Neural cell (in vitro differentiated cells): ENCODE data around the gene LAMC2. TPM values are rescaled to one million over a fixed set of nuclear protein-coding genes. Genes with fewer than 3 reads are reported as not detected.

Experiments
- H2AFZ ChIP-seq: fragments of 200-600, 300-800 bp; sonication (generic), shearing (Covaris generic); 2 replicates; pipeline ENCODE4 v1.6.0; 2014; ENCODE audit warnings: low read depth, mild to moderate bottlenecking, antibody characterized with exemption, low read length, moderate library complexity
- H3F3A ChIP-seq: fragments of 200-600 bp; shearing (Covaris generic); 2 replicates; pipeline ENCODE4 v1.6.1; 2016; ENCODE audit warnings: mild to moderate bottlenecking, moderate library complexity, mixed read lengths, antibody characterized with exemption, low read length; ENCODE audit not compliant: insufficient read depth, poor library complexity, severe bottlenecking
- H3K27ac ChIP-seq: fragments of 200-600, 300-800 bp; sonication (generic), shearing (Covaris generic); 2 replicates; pipeline ENCODE4 v1.5.1; 2014; ENCODE audit warnings: mild to moderate bottlenecking, low read length, moderate library complexity
- H3K27me3 ChIP-seq: fragments of 300-800, 200-600 bp; sonication (generic), shearing (Covaris generic); 2 replicates; pipeline ENCODE4 v1.6.0; 2014; ENCODE audit warnings: mild to moderate bottlenecking, low read depth, low read length, moderate library complexity; ENCODE audit not compliant: insufficient read depth
- H3K36me3 ChIP-seq: fragments of 300-800, 200-600 bp; sonication (generic), shearing (Covaris generic); 2 replicates; pipeline ENCODE4 v1.5.1; 2014; ENCODE audit warnings: mild to moderate bottlenecking, antibody characterized with exemption, low read length, moderate library complexity; ENCODE audit not compliant: insufficient read depth
- H3K4me2 ChIP-seq: fragments of 300-800, 200-600 bp; sonication (generic), shearing (Covaris generic); 2 replicates; pipeline ENCODE4 v1.6.0; 2014; ENCODE audit warnings: mild to moderate bottlenecking, low read length
- H3K4me3 ChIP-seq: fragments of 300-800, 200-600 bp; sonication (generic), shearing (Covaris generic); 2 replicates; pipeline ENCODE4 v1.5.1; 2014; ENCODE audit warnings: mild to moderate bottlenecking, low read length, moderate library complexity
- H3K79me2 ChIP-seq: fragments of 200-600 bp; shearing (Covaris generic); replicated peaks from 2 replicates; pipeline ENCODE4 v1.6.0; 2014; ENCODE audit warnings: mild to moderate bottlenecking, low read length, moderate library complexity; ENCODE audit not compliant: insufficient read depth
- H3K9ac ChIP-seq: fragments of 300-800, 200-600 bp; sonication (generic), shearing (Covaris generic); 2 replicates; pipeline ENCODE4 v1.6.1; 2016; ENCODE audit warnings: mild to moderate bottlenecking, low read length, mixed read lengths
- H3K9me2 ChIP-seq: fragments of 200-600 bp; shearing (Covaris generic); 2 replicates; pipeline ENCODE4 v1.6.1; 2016; ENCODE audit warnings: mild to moderate bottlenecking, low read length, mixed read lengths; ENCODE audit not compliant: insufficient read depth
- H3K9me3 ChIP-seq: fragments of 200-600, 300-800 bp; sonication (generic), shearing (Covaris generic); 2 replicates; pipeline ENCODE4 v1.6.1; 2016; ENCODE audit warnings: mild to moderate bottlenecking, mixed run types, low read length, moderate library complexity, mixed read lengths
- H4K20me1 ChIP-seq: fragments of 200-600 bp; shearing (Covaris generic); 2 replicates; pipeline ENCODE4 v1.6.1; 2016; ENCODE audit warnings: mild to moderate bottlenecking, mixed run types; ENCODE audit not compliant: insufficient read depth
- EP300 ChIP-seq: fragments of 450-650 bp; conservative IDR thresholded peaks from 2 replicates; pipeline ENCODE4 v1.6.1; 2014; ENCODE audit warnings: antibody characterized with exemption, mild to moderate bottlenecking, moderate library complexity; ENCODE audit not compliant: poor library complexity, severe bottlenecking
- EZH2 ChIP-seq: fragments of 200-600, 300-800 bp; shearing (Covaris generic), sonication (generic); IDR thresholded peaks from 2 replicates; pipeline ENCODE4 v1.6.1; 2014; ENCODE audit warnings: antibody characterized with exemption, low read length, borderline replicate concordance, mild to moderate bottlenecking; ENCODE audit not compliant: insufficient read depth, poor library complexity, severe bottlenecking
- MXI1 ChIP-seq: fragments of 450-650 bp; conservative IDR thresholded peaks from 2 replicates; pipeline ENCODE4 v1.6.1; 2014; ENCODE audit warnings: antibody characterized with exemption, mild to moderate bottlenecking; ENCODE audit not compliant: poor library complexity, severe bottlenecking
- POLR2AphosphoS5 ChIP-seq: IDR thresholded peaks from 2 replicates; pipeline ENCODE4 v1.6.1; 2012
- RAD21 ChIP-seq: fragments of 450-650 bp; conservative IDR thresholded peaks from 2 replicates; pipeline ENCODE4 v1.6.1; 2014; ENCODE audit warnings: antibody characterized with exemption, mild to moderate bottlenecking, moderate library complexity
- SMC3 ChIP-seq: fragments of 450-650 bp; conservative IDR thresholded peaks from 2 replicates; pipeline ENCODE4 v1.6.1; 2014; ENCODE audit warnings: antibody characterized with exemption, mild to moderate bottlenecking, moderate library complexity; ENCODE audit not compliant: poor library complexity
- TAF1 ChIP-seq: IDR thresholded peaks from 2 replicates; pipeline ENCODE4 v1.6.1; 2012; ENCODE audit warnings: low read depth
- polyA plus RNA-seq: library from polyadenylated mRNA; depleted of rRNA; stranded (reverse); fragments of >200 nt; gene quantifications from 2 replicates; pipeline ENCODE4 v1.2.3, GENCODE V29; 2014
- TF ChIP-seq, protein P1 (sequence below): fragments of 450-650 bp; IDR thresholded peaks from 2 replicates; pipeline ENCODE4 v1.5.1; 2014; ENCODE audit warnings: antibody characterized with exemption, mild to moderate bottlenecking, moderate library complexity; ENCODE audit not compliant: poor library complexity, severe bottlenecking
- TF ChIP-seq, protein P2 (sequence below): IDR thresholded peaks from 2 replicates; pipeline ENCODE4 v1.6.1; 2012; ENCODE audit warnings: borderline replicate concordance

LAMC2 gene
- polyA plus RNA-seq, 1 donor from 2014 or later: 0.67 TPM

DNA sequence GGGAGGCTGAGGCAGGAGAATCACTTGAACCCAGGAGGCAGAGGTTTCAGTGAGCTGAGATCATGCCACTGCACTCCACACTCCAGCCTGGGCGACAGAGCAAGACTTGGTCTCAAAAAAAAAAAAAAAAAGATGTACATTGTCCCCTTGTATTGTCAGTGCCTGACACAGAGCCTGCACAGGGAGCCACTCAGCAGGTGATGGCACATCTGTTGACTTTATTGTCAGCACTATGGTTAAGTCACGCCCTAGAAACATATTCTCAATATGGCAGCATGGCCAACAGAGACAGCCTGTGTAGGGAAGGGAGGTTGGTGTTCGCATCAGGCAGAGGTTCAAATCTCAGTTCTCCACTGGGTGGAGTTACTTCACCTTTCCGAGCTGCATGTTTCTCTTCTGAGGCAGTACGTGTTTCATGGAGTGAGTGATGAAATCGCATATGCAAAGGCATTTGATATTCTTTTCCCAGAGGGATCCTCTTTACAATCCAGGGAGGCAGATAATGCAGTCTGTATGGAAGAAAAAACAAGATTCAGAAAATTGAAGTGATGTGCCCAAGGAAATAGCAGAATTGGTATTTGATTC, 20.6 kb downstream of the LAMC2 start:
- no peak overlapping the region for H3K9ac ChIP-seq
- peak overlapping the region; percentile 25 for H3K27ac ChIP-seq
- H3K27me3 ChIP-seq: no peaks in the 10 kb centered on the region
- no peaks in the 10 kb centered on the region for H3K36me3 ChIP-seq
- H4K20me1 ChIP-seq: no peaks in the 10 kb centered on the region
- TF ChIP-seq EZH2: no peak
- TF ChIP-seq, protein P1, sequence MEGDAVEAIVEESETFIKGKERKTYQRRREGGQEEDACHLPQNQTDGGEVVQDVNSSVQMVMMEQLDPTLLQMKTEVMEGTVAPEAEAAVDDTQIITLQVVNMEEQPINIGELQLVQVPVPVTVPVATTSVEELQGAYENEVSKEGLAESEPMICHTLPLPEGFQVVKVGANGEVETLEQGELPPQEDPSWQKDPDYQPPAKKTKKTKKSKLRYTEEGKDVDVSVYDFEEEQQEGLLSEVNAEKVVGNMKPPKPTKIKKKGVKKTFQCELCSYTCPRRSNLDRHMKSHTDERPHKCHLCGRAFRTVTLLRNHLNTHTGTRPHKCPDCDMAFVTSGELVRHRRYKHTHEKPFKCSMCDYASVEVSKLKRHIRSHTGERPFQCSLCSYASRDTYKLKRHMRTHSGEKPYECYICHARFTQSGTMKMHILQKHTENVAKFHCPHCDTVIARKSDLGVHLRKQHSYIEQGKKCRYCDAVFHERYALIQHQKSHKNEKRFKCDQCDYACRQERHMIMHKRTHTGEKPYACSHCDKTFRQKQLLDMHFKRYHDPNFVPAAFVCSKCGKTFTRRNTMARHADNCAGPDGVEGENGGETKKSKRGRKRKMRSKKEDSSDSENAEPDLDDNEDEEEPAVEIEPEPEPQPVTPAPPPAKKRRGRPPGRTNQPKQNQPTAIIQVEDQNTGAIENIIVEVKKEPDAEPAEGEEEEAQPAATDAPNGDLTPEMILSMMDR: peak; percentile 40
- peak; percentile 40 for TF ChIP-seq RAD21
- TF ChIP-seq TAF1: no peak
- no peak for TF ChIP-seq EP300
- peak; percentile 28 for TF ChIP-seq SMC3
- TF ChIP-seq MXI1: no peak
- H3K79me2 ChIP-seq: no peaks in the 10 kb centered on the region
- no peaks in the 10 kb centered on the region for H3F3A ChIP-seq
- no peak overlapping the region for H3K4me2 ChIP-seq
- H3K4me3 ChIP-seq: no peak overlapping the region
- H3K9me3 ChIP-seq: no peaks in the 10 kb centered on the region
- no peaks in the 10 kb centered on the region for H3K9me2 ChIP-seq
- no peak overlapping the region for H2AFZ ChIP-seq

- H3K9me3 ChIP-seq: no peaks in the 10 kb centered on the region
- H3K9ac ChIP-seq: no peak overlapping the region
- H3K79me2 ChIP-seq: no peaks in the 10 kb centered on the region
- no peak overlapping the region for H3K4me3 ChIP-seq
- H3K9me2 ChIP-seq: no peaks in the 10 kb centered on the region
- H3F3A ChIP-seq: no peaks in the 10 kb centered on the region
- H2AFZ ChIP-seq: no peak overlapping the region
- no peak overlapping the region for H3K4me2 ChIP-seq
- no peaks in the 10 kb centered on the region for H3K27me3 ChIP-seq
- TF ChIP-seq MXI1 (no peak), RAD21 (no peak), EP300 (no peak), EZH2 (no peak), SMC3 (no peak), POLR2AphosphoS5 (no peak)
- TF ChIP-seq, protein P2, sequence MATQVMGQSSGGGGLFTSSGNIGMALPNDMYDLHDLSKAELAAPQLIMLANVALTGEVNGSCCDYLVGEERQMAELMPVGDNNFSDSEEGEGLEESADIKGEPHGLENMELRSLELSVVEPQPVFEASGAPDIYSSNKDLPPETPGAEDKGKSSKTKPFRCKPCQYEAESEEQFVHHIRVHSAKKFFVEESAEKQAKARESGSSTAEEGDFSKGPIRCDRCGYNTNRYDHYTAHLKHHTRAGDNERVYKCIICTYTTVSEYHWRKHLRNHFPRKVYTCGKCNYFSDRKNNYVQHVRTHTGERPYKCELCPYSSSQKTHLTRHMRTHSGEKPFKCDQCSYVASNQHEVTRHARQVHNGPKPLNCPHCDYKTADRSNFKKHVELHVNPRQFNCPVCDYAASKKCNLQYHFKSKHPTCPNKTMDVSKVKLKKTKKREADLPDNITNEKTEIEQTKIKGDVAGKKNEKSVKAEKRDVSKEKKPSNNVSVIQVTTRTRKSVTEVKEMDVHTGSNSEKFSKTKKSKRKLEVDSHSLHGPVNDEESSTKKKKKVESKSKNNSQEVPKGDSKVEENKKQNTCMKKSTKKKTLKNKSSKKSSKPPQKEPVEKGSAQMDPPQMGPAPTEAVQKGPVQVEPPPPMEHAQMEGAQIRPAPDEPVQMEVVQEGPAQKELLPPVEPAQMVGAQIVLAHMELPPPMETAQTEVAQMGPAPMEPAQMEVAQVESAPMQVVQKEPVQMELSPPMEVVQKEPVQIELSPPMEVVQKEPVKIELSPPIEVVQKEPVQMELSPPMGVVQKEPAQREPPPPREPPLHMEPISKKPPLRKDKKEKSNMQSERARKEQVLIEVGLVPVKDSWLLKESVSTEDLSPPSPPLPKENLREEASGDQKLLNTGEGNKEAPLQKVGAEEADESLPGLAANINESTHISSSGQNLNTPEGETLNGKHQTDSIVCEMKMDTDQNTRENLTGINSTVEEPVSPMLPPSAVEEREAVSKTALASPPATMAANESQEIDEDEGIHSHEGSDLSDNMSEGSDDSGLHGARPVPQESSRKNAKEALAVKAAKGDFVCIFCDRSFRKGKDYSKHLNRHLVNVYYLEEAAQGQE: no peak
- H3K27ac ChIP-seq: no peak overlapping the region
- no peaks in the 10 kb centered on the region for H4K20me1 ChIP-seq
- H3K36me3 ChIP-seq: no peaks in the 10 kb centered on the region
Observed at GRCh38 chr1:183209533-183210158, 23.6 kb downstream of the LAMC2 start.
